ENCODE measurements around the gene PLSCR3.

DNA sequence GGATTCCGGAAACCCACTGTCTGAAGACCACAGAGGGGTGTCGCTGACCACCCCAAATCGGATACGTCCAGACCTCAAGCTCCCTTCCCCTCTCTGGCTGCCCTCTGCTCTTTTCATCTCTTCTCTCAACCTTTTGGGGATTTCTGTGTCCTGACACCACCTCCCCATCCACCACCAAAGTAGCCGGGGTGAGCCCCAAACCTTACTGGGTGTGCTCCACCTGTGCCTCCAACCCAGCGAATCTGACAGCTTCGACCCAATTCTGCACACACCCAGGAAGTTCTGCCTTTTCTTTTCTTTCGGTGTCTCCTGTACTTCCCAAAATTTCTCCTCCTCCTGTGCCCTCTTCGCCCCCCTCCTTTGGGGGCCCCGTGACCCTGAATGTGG is 41.8 kb downstream of the PLSCR3 start:
- TF ChIP-seq, protein P1, sequence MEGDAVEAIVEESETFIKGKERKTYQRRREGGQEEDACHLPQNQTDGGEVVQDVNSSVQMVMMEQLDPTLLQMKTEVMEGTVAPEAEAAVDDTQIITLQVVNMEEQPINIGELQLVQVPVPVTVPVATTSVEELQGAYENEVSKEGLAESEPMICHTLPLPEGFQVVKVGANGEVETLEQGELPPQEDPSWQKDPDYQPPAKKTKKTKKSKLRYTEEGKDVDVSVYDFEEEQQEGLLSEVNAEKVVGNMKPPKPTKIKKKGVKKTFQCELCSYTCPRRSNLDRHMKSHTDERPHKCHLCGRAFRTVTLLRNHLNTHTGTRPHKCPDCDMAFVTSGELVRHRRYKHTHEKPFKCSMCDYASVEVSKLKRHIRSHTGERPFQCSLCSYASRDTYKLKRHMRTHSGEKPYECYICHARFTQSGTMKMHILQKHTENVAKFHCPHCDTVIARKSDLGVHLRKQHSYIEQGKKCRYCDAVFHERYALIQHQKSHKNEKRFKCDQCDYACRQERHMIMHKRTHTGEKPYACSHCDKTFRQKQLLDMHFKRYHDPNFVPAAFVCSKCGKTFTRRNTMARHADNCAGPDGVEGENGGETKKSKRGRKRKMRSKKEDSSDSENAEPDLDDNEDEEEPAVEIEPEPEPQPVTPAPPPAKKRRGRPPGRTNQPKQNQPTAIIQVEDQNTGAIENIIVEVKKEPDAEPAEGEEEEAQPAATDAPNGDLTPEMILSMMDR (IDR thresholded peaks at IDR 0.05) = peak in 2 of 5 experiments; percentile 58 to 78
- TF ChIP-seq POLR2A (IDR thresholded peaks at IDR 0.05) (no peak), POLR2AphosphoS5 (IDR thresholded peaks at IDR 0.05) (no peak), EP300 (IDR thresholded peaks at IDR 0.05; ENCODE audit: low read depth) (no peak)
